ENCODE results near the gene SCAF1.

SCAF1 gene

DNA sequence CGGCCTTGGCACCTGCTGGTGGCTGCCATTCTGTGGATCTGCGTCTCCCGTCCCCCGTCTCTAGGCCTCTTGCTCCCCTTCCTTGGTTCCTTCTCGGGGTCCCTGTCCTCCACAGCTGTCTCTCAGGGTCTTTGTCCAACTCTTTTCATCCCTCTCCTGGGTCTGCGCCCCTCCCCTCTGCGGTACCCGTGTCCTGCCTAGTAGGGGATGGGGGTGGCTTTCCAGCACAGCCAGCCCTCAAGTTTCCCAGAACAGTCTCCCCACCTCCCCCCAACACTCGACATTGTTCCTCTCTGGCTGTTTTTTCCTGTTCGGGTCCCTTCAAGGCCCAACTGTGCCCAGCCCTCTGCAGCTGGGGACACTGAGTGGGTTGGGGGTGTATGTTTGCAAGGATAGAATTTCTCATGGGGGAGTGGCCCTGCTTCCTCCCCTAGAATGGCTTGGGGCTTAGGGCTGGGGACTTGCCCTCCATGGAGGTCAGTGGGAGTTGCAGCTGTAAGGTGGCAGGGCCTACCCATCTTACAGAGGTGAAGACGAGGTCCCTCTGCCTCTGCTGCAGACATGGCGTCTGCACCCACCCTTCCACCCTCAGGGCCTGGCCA, 46.6 kb downstream of the SCAF1 start:
- DNase-seq: no peak

DNA sequence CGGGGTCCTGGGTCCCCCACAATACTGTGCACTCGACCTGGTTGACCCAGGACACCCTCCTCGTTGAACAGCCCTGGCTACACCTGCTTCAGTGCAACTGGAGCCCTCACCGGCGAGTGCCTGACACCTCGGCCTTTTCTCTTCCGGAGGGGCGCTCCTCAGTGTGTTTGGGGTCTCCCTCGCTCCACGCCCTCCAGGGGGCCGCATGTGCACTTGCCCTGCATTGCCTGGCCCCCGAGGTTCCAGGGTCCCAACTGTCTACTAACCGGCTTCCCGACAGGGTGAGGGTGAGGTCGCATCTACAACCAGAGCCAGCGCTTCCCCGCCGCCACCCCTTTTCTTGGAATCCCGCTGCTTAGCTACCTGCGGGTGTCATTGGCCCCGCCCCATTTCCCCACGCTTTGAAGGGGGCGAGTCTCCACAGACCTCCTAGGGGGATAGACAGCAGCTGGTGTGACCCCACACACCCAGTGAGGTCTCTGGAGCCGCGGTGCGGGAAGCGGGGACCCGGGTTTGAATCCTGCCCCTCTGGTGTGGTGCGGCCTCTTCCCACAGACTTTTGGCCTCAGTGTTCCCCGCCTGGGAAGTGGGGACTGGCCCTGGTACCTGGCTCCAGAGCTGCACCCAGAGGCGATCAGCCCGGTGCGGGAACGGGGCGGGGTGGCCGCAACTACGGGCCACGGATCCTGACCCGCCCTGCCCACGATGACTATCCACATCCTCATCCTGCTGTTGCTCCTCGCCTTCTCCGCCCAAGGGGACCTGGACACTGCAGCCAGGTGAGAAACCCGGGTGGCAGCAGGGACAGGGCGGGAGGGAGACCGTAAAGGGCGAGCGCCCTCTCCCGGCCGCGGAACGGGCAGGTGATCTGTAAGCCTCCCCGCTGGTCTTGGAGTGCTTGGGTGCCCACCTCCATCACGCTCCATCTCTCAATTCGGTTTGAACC, 47.4 kb downstream of the SCAF1 start, which contains the start of gene ADM5:
ADM5 (plus strand) TSS at position 462 of the 946 bp plus-strand sequence; CDS start at position 706, 244 bp downstream.
- DNase-seq: no peak

DNA sequence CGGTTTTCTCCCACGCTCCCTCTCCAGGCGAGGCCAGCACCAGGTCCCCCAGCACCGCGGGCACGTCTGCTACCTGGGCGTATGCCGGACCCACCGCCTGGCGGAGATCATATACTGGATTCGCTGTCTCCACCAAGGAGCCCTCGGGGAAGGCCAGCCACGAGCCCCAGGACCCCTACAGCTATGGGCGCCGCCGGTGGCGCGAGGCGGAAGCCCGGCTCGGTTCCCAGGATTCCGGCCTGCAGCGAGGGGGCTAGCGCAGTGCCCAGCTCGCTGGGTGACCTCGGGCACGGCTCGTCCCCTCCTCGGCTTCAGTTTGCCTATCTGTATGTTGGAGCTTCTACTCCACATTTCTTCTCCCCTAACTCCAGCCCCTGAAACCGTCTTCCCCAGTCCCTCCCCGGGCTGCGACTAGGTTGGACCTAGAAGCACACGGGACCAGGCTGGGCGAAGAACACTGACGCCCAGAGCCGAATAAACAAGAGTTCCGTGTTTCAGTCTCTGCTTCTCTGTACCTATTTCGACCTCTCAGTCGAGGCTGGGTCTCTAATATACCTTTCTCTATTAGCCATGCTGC, 48.2 kb downstream of the SCAF1 start:
- DNase-seq: no peak

DNA sequence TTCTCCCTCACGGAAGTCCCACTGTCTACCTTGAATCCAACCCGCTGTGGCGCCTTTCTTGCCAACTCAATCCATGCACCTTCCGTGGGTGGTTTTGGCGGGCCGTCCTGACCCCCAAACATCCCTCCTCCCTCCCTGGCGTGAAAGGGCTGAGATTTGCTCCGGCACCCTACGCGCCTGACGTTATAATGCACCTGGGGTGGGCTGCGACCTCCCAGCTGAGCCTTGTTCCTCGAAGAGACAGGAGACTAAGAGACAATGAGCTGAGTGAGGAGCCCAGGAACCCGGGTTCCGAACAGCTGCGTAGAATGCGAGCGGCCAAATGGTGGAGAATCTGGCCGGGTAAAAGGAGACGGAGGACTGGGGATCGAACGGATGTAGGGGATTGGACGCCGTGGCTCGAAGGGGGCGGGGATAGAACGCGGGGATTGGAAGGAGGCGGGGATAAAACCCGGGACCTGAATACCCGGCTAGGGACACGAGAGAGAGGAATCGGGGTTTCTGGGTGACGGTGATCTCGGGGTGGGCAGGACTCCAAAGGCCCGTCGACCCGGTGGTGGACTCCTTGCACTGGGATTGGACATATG, 48.7 kb downstream of the SCAF1 start, which contains the start of gene CPT1C:
CPT1C (plus strand) TSS at position 461 of the 587 bp plus-strand sequence. CDS start 1,137 bp downstream, outside the sequence.
- DNase-seq: peak in 1 of 2 donors; percentile 16

DNA sequence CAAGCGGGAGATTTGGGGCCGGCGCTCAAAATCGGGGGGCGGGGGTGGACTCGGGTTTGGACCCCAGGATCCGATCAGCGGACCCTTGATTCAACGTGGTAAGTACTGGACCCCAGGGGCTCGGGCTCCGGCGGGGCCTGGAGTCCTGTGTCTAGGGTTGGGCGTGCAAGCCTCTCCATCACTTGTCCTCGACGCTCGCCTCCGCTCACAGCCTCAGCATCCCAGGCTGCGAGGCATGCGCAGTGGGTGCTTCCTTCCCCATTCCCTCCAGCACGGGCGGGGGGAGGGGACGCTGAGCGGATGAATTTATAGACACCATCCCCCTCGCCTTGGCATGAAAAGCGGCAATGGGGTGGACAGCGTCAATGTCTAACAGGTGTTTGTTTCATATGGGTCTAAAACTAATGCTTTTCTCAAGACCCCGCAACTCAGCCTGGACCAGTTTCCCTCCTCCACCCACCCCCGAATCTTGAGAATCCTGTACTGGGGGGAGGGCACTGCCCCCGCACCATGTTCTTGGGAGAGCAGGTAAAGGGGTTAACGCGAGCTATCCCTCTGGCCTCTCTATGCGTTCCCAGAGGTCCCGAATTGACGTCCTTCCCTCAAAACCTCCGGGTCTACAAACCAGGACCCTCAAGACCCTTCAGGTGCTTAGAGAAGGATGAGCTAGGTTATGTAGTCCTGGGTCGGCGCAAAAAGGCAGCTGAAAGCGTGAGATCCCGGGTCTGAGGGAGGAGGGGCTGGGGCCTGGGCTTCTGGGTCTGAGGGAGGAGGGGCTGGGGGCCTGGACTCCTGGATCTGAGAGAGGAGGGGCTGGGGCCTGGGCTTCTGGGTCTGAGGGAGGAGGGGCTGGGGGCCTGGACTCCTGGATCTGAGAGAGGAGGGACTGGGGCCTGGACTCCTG, 49.5 kb downstream of the SCAF1 start:
- DNase-seq: no peak

DNA sequence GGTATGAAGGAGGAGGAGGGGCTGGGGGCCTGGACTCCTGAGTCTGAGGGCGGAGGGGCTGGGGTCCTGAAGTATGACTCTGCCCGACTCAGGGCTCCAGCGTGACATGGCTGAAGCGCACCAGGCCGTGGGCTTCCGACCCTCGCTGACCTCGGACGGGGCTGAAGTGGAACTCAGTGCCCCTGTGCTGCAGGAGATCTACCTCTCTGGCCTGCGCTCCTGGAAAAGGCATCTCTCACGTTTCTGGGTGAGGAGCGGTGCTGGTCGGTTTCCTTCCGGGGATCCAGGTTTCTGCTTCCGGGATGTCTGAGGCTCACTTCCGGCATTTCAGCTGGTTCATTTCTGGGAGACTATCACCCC, 50.1 kb downstream of the SCAF1 start:
- DNase-seq: no peak

DNA sequence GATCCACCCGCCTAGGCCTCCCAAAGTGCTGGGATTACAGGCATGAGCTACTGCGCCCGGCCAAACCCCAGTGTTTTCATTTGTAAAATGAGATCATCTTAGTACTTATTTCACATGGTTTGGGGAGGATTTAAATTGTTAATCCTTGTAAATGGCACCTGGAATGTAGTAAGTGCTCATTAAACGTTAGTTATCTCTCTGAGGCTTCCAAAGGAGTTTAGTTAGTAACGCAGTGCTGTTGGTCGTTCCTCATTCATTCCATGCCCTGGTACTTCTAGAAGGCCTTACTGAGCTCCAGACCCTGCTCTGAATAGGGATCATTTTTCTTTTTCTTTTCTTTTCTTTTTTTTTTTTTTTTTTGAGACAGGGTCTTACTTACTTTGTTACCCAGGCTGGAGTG, 54.1 kb downstream of the SCAF1 start:
- no peak for DNase-seq

DNA sequence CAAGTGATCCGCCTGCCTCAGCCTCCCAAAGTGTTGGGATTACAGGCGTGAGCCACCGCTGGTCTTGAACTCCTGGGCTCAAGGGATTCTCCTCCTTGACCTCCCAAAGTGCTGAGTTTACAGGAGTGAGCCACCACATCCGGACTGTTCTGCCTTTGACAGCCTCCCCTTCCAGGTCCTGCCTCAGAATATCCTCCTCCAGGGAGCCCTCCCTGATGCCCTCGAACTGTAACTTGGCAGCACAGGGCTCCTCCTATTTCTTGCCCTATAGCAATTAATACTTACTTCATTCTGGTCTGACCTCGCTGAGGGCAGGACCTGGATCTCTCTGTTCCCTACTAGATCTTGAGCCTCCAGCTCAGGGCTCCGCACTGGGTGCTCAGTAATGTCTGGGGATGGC, 54.9 kb downstream of the SCAF1 start:
- DNase-seq: no peak

DNA sequence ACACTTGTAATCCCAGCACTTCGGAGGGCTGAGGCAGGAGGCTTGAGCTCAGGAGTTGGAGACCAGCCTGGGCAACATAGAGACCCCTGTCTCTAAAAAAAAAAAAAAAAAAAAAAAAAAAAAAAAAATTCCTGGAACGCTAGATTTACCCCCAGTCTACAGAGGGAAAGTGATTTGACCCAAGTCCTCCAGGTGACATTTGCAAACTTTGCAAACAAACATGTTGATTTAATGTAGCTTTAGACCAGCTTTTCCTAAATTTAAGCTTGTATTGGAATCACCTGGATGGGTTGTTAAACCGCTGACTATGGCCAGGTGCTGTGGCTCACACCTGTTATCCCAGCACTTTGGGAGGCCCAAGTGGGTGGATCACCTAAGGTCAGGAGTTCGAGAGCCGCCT, 57.4 kb downstream of the SCAF1 start:
- DNase-seq: no peak

DNA sequence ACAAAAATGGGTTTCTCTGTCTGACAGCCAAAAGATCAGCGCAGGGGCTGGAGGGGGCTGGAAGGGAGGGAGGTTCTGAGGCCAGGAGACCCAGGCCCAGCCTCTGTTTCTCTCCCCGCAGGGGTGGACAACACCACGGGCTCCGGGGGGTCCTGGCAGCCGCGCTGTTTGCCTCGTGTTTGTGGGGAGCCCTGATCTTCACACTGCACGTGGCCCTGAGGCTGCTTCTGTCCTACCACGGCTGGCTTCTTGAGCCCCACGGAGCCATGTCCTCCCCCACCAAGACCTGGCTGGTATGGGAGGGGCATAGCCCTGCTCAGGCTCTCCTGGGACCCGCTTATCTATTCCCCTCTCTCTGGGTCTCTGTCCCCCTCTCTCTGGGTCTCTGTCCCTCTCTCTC, 58.6 kb downstream of the SCAF1 start:
- DNase-seq: no peak

DNA sequence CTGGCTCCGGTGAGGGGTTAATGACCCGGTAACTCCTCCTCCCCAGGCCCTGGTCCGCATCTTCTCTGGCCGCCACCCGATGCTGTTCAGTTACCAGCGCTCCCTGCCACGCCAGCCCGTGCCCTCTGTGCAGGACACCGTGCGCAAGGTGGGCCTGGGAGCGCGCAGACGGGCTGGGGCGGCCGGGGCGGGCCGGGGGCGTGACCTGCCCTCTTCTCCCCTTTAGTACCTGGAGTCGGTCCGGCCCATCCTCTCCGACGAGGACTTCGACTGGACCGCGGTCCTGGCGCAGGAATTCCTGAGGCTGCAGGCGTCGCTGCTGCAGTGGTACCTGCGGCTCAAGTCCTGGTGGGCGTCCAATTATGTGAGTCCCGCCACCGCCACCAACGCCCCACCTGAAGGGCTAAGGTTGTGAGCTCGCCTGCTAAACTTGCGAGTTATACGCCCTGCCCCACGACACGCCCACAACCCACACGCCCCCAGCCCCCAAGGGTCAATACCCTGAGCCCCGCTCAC, 59.3 kb downstream of the SCAF1 start:
- no peak for DNase-seq

DNA sequence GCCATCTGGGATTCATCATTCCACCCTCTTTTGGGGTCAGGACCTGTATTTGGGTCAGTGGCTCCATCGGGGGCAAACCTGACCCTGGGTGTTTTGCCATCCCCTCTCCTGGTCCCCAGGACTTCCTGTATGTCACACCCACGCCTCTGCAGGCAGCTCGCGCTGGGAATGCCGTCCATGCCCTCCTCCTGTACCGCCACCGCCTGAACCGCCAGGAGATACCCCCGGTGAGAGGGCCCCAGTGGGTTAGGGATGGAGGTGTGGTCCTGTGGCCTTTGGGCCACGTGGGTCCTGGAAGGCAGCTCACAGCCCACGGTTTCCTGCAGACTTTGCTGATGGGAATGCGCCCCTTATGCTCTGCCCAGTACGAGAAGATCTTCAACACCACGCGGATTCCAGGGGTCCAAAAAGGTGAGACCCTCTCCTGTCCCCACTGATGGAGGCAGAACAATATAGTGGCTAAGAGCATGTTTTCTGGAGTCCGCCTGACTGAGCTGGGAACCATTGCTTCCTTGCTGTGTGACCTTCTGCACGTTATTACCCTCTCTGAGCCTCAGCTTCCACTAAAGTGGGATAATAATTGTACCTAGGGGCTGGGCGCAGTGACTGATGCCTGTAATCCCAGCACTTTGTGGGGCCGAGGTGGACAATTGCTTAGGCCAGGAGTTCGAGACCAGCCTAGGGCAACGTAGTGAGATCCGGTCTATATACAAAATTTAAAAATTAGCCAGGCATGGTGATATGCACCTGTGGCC, 63.1 kb downstream of the SCAF1 start:
- DNase-seq: no peak

DNA sequence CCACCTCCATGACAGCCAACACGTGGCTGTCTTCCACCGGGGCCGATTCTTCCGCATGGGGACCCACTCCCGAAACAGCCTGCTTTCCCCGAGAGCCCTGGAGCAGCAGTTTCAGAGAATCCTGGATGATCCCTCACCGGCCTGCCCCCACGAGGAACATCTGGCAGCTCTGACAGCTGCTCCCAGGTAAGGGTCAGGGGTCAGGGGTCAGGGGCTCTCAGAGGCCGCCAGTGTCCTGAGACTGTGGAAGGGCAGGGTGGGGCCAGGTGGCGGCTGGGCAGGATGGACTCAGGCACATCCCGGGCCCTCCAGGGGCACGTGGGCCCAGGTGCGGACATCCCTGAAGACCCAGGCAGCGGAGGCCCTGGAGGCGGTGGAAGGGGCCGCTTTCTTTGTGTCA, 63.9 kb downstream of the SCAF1 start:
- no peak for DNase-seq
